ENCODE results near the gene TBX3.

The TBX3 gene

GRCh38 chr12:114696443-114697242, 12.7 kb upstream of the TBX3 start:
- DNase-seq: no peak

DNA sequence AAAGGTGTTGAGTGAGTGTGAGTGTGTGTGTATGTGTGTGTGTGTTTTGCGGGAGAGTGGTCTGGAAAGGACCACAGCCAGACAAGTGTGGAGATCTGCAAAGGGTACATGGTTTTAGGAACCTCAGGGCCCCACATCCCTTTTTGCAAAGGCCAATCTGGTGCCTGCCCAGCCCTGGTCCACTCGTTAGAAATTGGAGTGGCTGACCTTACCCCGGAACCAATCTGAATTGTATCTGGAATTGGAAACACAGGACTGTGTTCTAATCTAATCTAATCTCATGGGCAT, 11.3 kb upstream of the TBX3 start:
- DNase-seq: no peak

- DNase-seq: no peak
Observed at GRCh38 chr12:114694436-114695304, 10.7 kb upstream of the TBX3 start.

DNA sequence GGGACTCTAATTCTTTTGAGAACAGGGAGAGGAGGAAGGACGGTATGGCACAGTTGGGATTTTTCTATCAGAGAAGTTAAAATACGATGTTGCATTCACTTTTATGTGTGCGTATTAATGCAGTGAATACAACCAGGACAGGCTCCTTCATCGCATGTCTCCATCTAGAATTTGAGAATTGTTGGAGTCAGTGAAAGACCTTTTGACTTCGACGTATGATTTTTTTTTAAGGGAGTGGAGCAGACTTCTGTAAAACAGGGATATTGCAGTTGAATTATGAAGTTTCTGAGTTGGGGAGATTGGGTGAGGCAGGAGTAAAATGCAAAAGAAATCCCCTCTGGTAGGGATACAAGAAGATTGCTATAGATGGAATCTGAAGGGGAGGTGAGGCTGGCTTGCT, 9.6 kb upstream of the TBX3 start:
- DNase-seq: no peak

GRCh38 chr12:114693059-114693531, 9.1 kb upstream of the TBX3 start:
- no peak for DNase-seq

GRCh38 chr12:114692186-114693058, 8.4 kb upstream of the TBX3 start:
- no peak for DNase-seq

GRCh38 chr12:114691763-114692185, 7.8 kb upstream of the TBX3 start:
- no peak for DNase-seq

GRCh38 chr12:114691196-114691595, 7.2 kb upstream of the TBX3 start:
- DNase-seq: no peak

GRCh38 chr12:114690267-114691135, 6.5 kb upstream of the TBX3 start:
- no peak for DNase-seq

- DNase-seq: no peak
Observed at GRCh38 chr12:114689075-114689994, 5.4 kb upstream of the TBX3 start.

DNA sequence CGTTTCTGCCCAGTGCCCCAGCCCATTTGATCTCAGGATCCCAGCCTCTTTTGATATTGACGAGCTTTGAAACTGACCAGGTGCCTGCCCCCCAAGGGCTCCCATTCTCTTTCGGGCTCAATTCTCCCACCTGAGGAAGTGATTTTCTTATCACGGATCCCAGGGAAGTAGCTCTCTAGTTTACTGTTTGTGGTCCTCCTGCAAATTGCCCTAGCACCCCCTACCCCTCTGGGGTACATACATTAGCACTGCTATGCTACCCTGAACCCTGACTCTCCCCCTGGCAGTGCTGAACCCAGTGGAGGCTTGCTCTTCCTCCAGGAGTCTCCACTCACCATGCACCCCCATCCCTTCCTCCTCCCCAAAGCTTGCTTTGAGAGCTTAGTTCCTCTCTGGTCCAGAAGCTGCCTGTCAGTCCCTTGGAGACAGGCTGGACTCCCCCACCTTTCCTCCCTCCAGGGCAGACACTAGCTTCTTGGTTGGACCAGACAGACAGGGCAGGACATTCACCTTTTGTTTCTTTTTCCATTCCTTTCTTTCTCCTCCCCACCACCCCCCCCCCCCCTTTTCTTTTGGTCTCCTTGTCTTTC, 4.4 kb upstream of the TBX3 start:
- DNase-seq: no peak

DNA sequence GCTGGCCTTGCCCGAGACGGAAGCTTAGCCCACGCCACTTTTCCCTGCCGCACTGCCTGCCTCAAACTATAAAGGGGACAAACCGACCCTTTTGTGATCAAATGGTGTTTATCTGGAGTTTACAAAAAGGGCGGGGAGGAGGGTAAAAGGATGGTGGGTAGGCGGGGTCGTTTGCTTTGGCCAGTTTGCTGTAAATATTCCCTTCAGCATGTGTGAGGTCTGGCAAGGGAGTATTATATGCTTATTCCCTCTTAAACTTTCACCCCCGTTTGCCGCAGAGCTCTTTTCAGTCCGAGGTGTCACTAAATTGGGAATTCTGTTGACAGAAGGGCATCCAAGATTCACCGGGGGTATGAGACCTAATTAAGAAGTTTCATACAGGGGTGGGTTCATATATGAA, 3.8 kb upstream of the TBX3 start:
- DNase-seq: no peak

- no peak for DNase-seq
Observed at GRCh38 chr12:114686773-114687500, 3.0 kb upstream of the TBX3 start.

GRCh38 chr12:114686426-114686772, 2.4 kb upstream of the TBX3 start:
- no peak for DNase-seq

DNA sequence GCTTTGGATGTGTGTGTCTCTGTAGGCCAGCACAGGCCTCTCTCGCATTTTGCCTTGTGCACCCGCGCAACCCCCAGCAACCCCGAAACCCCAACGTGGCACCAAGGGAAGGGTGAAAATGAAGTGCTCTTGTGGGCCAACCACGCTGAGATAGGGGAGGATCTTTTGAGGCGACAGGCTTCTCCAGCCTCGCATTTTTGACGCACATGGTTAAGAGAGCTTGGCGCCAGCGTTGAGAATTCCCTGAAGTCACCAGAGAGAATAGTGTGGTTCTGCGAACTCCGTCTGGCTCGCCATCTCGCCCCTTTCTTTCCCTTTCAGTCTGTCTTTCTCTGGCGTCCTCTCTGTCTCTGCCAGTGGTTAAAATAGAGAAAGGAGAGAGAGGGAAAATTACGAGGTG, 1.9 kb upstream of the TBX3 start:
- DNase-seq: no peak

DNA sequence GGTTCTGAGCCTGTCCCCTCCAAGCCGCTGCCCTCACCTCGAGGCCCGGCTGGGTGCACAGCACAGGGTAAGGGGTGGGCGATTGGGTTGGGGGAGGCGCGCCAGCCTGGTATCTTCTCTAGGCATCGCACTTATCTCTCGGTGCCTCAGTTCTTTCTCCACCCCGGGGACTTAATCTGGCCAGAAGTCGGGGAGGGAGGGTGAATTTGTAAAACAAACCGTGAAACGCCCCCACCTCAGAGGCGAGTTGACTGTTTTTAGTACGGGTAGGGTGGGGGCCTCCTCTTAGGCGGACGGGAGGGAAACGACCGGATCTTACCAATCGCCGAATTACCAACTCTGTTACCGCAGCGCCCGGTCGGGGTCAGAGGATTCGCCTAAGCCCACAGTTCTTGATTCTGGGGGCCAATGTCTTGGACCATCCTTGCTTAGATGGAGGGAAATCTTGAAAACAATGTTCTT, 1.4 kb upstream of the TBX3 start:
- DNase-seq: no peak

GRCh38 chr12:114684870-114685273, 897 bp upstream of the TBX3 start:
- DNase-seq: no peak

DNA sequence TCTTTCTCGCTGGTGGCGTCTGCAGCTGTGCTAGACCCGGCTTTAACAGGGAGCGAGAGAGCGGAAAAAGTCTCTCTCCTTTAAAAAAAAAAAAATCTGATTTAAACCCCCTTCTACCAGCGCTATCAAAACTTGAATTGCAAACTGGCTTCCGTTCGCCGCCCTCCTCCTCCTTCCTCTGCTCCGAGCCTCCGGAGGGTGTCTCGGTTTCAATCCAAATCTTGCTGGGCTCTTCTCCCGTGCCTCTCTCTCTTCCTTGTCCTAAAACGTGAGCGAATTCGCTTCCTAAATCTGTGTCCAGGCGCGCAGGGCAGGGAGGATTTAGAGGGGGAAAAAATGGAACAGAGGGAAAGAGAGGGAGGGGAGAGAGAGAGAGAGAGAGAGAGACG, 272 bp downstream of the TBX3 start:
- no peak for DNase-seq

DNA sequence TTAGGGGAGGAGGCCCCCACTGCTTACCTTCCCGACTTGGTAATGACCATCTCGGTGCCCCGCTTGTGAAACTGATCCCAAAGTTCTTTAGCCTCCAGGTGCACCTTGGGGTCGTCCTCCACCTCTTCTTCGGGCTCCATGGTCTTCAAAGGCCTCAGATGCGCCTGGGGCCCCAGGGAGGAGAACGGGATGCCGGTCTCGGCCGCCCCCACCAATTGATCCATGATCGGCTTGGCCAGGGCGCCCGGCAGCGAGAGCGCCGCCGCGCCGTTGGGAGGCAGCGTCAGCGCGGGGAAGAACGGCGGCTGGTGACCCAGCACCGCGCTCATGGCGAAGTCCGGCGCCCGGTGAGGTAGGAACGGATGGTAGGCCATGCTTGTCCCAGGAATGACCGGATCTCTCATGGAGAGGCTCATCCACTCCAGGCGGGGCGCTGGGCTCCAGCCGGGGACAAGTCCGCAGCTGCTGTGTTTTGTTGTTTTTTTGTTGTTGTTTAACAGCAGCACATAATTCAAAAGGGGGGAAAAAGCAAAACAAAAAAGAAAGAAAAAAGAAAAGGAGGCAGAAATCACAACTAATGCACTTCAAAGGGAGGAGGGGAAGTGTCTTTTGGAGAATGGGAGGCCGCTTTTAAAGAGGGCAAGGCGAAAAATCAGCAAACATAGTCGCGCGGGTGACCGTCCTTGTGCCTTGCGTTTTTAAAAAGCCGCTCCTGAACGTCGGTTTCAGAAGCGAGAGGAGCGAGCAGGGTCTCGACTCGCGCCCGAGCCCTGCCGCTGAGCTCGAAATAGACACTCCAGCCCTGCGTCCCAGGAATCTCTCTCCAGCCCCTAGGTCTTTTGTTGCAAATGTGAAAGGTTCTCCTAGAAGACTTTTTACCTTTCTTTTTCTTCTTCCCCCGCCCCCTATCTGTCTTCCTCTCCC, 928 bp downstream of the TBX3 start:
- DNase-seq: no peak

Data from activated CD4-positive, CD25-positive, alpha-beta regulatory T cell (primary cell).